ENCODE measurements around the gene C1QTNF5. TPM values are rescaled to one million over a fixed set of nuclear protein-coding genes. Genes with fewer than 3 reads are reported as not detected.
A peak's percentile ranks its signal among the peaks of the same experiment; 100 is the strongest.

The C1QTNF5 gene
- total RNA-seq, 4 donors from 2014 or later = 12.5 to 55.2 (median 34.1) TPM

GRCh38 chr11:119310682-119311052 is 30.0 kb downstream of the C1QTNF5 start:
- Histone ChIP-seq H3K4me3 (no peak overlapping the region), H3K4me1 (peaks cover 0 to 48% (median 13%) of the 10 kb centered on the region in 4 donors), H3K27ac (peak overlapping the region in 2 of 4 donors; percentile 64 to 96), H3K36me3 (peaks cover 0 to 50% (median 4%) of the 10 kb centered on the region in 3 donors), H3K27me3 (peaks cover 0 to 1% of the 10 kb centered on the region in 2 donors), H3K9me3 (no peaks in the 10 kb centered on the region)
- WGBS, 2 donors = 66 to 74% methylated on average over 16 to 20 of the region's 20 CpGs
- TF ChIP-seq, protein P1, sequence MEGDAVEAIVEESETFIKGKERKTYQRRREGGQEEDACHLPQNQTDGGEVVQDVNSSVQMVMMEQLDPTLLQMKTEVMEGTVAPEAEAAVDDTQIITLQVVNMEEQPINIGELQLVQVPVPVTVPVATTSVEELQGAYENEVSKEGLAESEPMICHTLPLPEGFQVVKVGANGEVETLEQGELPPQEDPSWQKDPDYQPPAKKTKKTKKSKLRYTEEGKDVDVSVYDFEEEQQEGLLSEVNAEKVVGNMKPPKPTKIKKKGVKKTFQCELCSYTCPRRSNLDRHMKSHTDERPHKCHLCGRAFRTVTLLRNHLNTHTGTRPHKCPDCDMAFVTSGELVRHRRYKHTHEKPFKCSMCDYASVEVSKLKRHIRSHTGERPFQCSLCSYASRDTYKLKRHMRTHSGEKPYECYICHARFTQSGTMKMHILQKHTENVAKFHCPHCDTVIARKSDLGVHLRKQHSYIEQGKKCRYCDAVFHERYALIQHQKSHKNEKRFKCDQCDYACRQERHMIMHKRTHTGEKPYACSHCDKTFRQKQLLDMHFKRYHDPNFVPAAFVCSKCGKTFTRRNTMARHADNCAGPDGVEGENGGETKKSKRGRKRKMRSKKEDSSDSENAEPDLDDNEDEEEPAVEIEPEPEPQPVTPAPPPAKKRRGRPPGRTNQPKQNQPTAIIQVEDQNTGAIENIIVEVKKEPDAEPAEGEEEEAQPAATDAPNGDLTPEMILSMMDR (IDR thresholded peaks at IDR 0.05) = no peak
- TF ChIP-seq EP300 (IDR thresholded peaks at IDR 0.05) (no peak), POLR2A (IDR thresholded peaks at IDR 0.05) (no peak)
- DNase-seq (ENCODE audit: low spot score in 2 of 2) = no peak

DNA sequence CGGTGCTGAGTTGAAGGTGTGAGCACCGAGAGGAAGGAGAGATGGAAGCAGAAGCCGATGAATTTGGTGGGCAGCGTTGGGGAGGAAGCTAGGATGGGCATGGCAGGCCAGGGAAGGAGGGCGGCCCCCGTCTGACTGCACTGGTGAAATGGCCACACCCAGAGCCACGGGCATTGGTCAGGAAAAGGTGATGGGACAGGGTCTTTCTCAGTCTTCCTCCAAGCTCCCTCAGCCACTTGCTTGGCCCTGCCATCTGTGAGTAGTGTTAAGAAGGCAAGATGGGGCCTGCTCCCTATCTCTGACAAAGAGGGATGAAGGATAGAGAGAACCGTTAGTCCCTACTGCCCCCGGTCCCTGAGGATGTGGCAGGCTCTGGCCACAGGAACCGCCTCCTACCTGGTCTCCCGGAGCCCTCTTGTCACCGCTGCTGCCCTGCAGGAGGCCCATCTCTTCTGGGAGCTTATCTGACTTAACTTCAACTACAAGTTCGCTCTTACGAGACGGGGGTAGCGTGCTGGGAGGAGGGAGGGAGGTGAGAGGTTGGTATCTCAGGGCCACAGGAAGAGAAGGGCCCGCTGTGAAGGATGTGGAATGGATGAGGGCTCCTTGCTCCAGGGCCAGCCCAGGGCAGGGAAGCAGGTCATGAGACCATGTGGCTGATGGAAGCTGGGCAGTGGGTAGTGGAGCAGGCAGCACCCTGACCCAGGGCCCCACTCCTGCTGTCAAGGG is 30.6 kb downstream of the C1QTNF5 start:
- 66 to 75% methylated on average over 17 of the region's 17 CpGs for WGBS, 2 donors
- H3K36me3 ChIP-seq = peaks cover 0 to 52% (median 4%) of the 10 kb centered on the region in 3 donors

GRCh38 chr11:119309411-119309810 is 31.3 kb downstream of the C1QTNF5 start:
- Histone ChIP-seq H3K36me3 (peaks cover 0 to 56% (median 4%) of the 10 kb centered on the region in 3 donors), H3K4me1 (peaks cover 0 to 35% (median 8%) of the 10 kb centered on the region in 4 donors), H3K4me3 (no peak overlapping the region), H3K27ac (peak overlapping the region in 2 of 4 donors; percentile 60 to 96), H3K27me3 (no peaks in the 10 kb centered on the region), H3K9me3 (no peaks in the 10 kb centered on the region)
- WGBS, 2 donors = 83 to 86% methylated on average over 11 of the region's 11 CpGs
- DNase-seq (ENCODE audit: low spot score in 2 of 2) = no peak
- TF ChIP-seq EP300 (IDR thresholded peaks at IDR 0.05) = no peak
- no peak for TF ChIP-seq POLR2A (IDR thresholded peaks at IDR 0.05)
- TF ChIP-seq, protein P1 (IDR thresholded peaks at IDR 0.05) = no peak

More for the DNA sequence above, 30.6 kb downstream of the C1QTNF5 start:
- H3K4me1 ChIP-seq = peaks cover 0 to 42% (median 11%) of the 10 kb centered on the region in 4 donors
- no peak overlapping the region for H3K4me3 ChIP-seq
- DNase-seq (ENCODE audit: low spot score in 2 of 2) = no peak
- no peaks in the 10 kb centered on the region for H3K27me3 ChIP-seq
- TF ChIP-seq, protein P1 (IDR thresholded peaks at IDR 0.05) = no peak
- no peak for TF ChIP-seq POLR2A (IDR thresholded peaks at IDR 0.05)
- no peak for TF ChIP-seq EP300 (IDR thresholded peaks at IDR 0.05)
- peak overlapping the region in 2 of 4 donors; percentile 60 to 96 for H3K27ac ChIP-seq
- H3K9me3 ChIP-seq = no peaks in the 10 kb centered on the region

DNA sequence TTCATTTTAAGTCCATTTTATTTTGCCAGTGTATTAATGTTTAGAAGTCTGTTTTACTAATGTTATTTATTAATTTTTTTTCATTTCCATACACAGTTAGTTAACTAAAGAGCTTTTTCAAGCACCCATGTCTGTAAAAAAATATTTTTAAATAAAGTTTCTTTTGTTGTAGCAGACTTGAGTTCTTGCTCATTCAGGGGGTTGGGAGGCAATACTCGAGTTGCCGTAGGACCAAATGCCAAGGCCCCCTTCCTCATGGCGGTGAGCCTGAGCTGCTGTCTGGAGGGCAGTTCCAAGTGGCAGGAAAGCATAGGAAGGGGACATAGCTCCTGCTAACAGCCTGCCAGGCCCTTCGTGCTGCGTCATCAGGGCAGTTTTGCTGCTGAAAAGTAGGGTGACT is 32.7 kb downstream of the C1QTNF5 start:
- peak overlapping the region in 3 of 4 donors; percentile 50 to 96 (median 60) for H3K27ac ChIP-seq
- H3K27me3 ChIP-seq = no peaks in the 10 kb centered on the region
- no peak for DNase-seq (ENCODE audit: low spot score in 2 of 2)
- peaks cover 0 to 25% (median 8%) of the 10 kb centered on the region in 4 donors for H3K4me1 ChIP-seq
- TF ChIP-seq POLR2A (IDR thresholded peaks at IDR 0.05) (no peak), EP300 (IDR thresholded peaks at IDR 0.05) (no peak)
- TF ChIP-seq, protein P1 (IDR thresholded peaks at IDR 0.05) = no peak
- H3K36me3 ChIP-seq = peaks cover 0 to 69% (median 4%) of the 10 kb centered on the region in 3 donors
- WGBS, 2 donors = 48 to 55% methylated on average over 5 of the region's 5 CpGs
- no peak overlapping the region for H3K4me3 ChIP-seq
- no peaks in the 10 kb centered on the region for H3K9me3 ChIP-seq

DNA sequence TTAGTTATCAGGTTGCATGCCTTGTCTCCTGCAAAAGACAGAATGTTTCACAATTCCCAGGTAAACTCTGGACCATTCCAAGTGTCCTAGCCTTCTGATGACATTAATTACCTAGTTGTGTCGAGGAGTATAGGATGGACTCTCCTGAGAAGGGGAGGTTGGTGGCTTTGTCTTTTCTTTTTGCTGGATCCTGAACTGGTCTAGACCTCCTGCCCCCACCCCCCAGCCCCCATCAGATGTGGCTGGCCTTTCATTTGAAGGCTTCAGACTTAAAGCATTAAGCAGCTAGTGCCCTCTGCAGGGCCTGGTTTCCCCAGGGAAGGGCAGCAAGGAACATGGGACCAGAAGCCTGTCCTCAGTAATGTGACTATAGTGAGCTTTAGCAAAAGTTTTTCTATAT is 33.5 kb downstream of the C1QTNF5 start:
- Histone ChIP-seq H3K27ac (peak overlapping the region; percentile 37 to 96 (median 83)), H3K36me3 (peaks cover 0 to 69% (median 4%) of the 10 kb centered on the region in 3 donors), H3K27me3 (no peaks in the 10 kb centered on the region), H3K4me1 (peaks cover 0 to 25% (median 8%) of the 10 kb centered on the region in 4 donors), H3K4me3 (no peak overlapping the region), H3K9me3 (no peaks in the 10 kb centered on the region)
- WGBS, 2 donors = 40 to 46% methylated on average over 1 of the region's 1 CpG
- no peak for TF ChIP-seq EP300 (IDR thresholded peaks at IDR 0.05)
- TF ChIP-seq, protein P1 (IDR thresholded peaks at IDR 0.05) = peak in 1 of 5 experiments; percentile 21
- no peak for DNase-seq (ENCODE audit: low spot score in 2 of 2)
